ENCODE measurements around the gene PDLIM5.

Gene PDLIM5

GRCh38 chr4:94642561-94642866 lies 190.8 kb downstream of the PDLIM5 start:
- no peaks in the 10 kb centered on the region for H3K4me1 ChIP-seq (ENCODE audit: control insufficient read depth, low read length)
- no peaks in the 10 kb centered on the region for H3K79me2 ChIP-seq (ENCODE audit: control insufficient read depth, low read length)
- no peaks in the 10 kb centered on the region for H3K36me3 ChIP-seq (ENCODE audit: control insufficient read depth, low read length)
- H3K9me2 ChIP-seq (replicated peaks; ENCODE audit: control insufficient read depth, low read length), result no peaks in the 10 kb centered on the region
- H3K27me3 ChIP-seq (ENCODE audit: control insufficient read depth, low read length), result no peaks in the 10 kb centered on the region
- no peak overlapping the region for H3K4me3 ChIP-seq (ENCODE audit: low read length)
- H3K27ac ChIP-seq (ENCODE audit: low read depth, low read length), result no peak overlapping the region
- no peaks in the 10 kb centered on the region for H4K20me1 ChIP-seq (ENCODE audit: control insufficient read depth, insufficient read depth, low read depth, low read length)
- H3K4me2 ChIP-seq (ENCODE audit: low read length), result no peak overlapping the region
- no peaks in the 10 kb centered on the region for H3F3A ChIP-seq (ENCODE audit: control insufficient read depth, insufficient read depth)
- H3K9me3 ChIP-seq (ENCODE audit: control insufficient read depth, insufficient read depth, low read length), result no peaks in the 10 kb centered on the region
- TF ChIP-seq EZH2phosphoT487 (IDR thresholded peaks at IDR 0.05; ENCODE audit: borderline replicate concordance, low read length) (no peak), CTCF (IDR thresholded peaks at IDR 0.05; ENCODE audit: low read depth, low read length, poor library complexity, severe bottlenecking) (no peak)

GRCh38 chr4:94648699-94649098 lies 197.0 kb downstream of the PDLIM5 start:
- Histone ChIP-seq H3K27ac (ENCODE audit: low read depth, low read length) (no peak overlapping the region), H3F3A (ENCODE audit: control insufficient read depth, insufficient read depth) (no peaks in the 10 kb centered on the region), H3K36me3 (ENCODE audit: control insufficient read depth, low read length) (no peaks in the 10 kb centered on the region), H3K4me2 (ENCODE audit: low read length) (no peak overlapping the region), H3K27me3 (ENCODE audit: control insufficient read depth, low read length) (no peaks in the 10 kb centered on the region), H3K4me1 (ENCODE audit: control insufficient read depth, low read length) (no peaks in the 10 kb centered on the region), H3K9me2 (replicated peaks; ENCODE audit: control insufficient read depth, low read length) (no peaks in the 10 kb centered on the region), H3K9me3 (ENCODE audit: control insufficient read depth, insufficient read depth, low read length) (no peaks in the 10 kb centered on the region), H4K20me1 (ENCODE audit: control insufficient read depth, insufficient read depth, low read depth, low read length) (no peaks in the 10 kb centered on the region), H3K79me2 (ENCODE audit: control insufficient read depth, low read length) (no peaks in the 10 kb centered on the region), H3K4me3 (ENCODE audit: low read length) (no peak overlapping the region)
- TF ChIP-seq EZH2phosphoT487 (IDR thresholded peaks at IDR 0.05; ENCODE audit: borderline replicate concordance, low read length) (no peak), CTCF (IDR thresholded peaks at IDR 0.05; ENCODE audit: low read depth, low read length, poor library complexity, severe bottlenecking) (no peak)

GRCh38 chr4:94649381-94650133 lies 197.8 kb downstream of the PDLIM5 start:
- no peaks in the 10 kb centered on the region for H3K9me2 ChIP-seq (replicated peaks; ENCODE audit: control insufficient read depth, low read length)
- no peaks in the 10 kb centered on the region for H3K27me3 ChIP-seq (ENCODE audit: control insufficient read depth, low read length)
- H3K9me3 ChIP-seq (ENCODE audit: control insufficient read depth, insufficient read depth, low read length), result no peaks in the 10 kb centered on the region
- no peaks in the 10 kb centered on the region for H3K36me3 ChIP-seq (ENCODE audit: control insufficient read depth, low read length)
- no peak for TF ChIP-seq EZH2phosphoT487 (IDR thresholded peaks at IDR 0.05; ENCODE audit: borderline replicate concordance, low read length)
- TF ChIP-seq CTCF (IDR thresholded peaks at IDR 0.05; ENCODE audit: low read depth, low read length, poor library complexity, severe bottlenecking), result no peak
- H4K20me1 ChIP-seq (ENCODE audit: control insufficient read depth, insufficient read depth, low read depth, low read length), result no peaks in the 10 kb centered on the region
- no peaks in the 10 kb centered on the region for H3F3A ChIP-seq (ENCODE audit: control insufficient read depth, insufficient read depth)
- no peaks in the 10 kb centered on the region for H3K4me1 ChIP-seq (ENCODE audit: control insufficient read depth, low read length)
- no peaks in the 10 kb centered on the region for H3K79me2 ChIP-seq (ENCODE audit: control insufficient read depth, low read length)
- no peak overlapping the region for H3K4me2 ChIP-seq (ENCODE audit: low read length)
- no peak overlapping the region for H3K27ac ChIP-seq (ENCODE audit: low read depth, low read length)
- H3K4me3 ChIP-seq (ENCODE audit: low read length), result no peak overlapping the region
